Measurements from ENCODE around the gene AKR7A3. TPM values are rescaled to one million over a fixed set of nuclear protein-coding genes. Genes with fewer than 3 reads are reported as not detected.
A peak's percentile ranks its signal among the peaks of the same experiment; 100 is the strongest.

Gene AKR7A3
- total and polyA plus RNA-seq, 8 donors = 24.0 to 510 (median 145) TPM

DNA sequence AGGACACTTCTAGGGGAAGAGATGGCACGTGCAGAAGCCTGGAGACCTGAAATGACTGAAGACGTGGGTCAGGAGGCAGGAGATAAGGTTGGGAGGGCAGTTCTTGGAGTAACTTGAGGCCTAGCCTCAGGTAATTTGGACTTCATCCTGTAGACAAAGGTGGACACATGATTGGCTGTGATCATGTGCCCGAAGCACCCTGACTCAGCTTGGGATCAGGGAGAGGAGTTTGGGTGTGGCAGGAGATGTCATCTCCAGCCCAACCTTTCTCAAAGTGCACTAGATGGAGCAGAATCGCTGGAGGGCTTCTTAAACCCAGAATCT, 25.0 kb upstream of the AKR7A3 start:
- H3K27me3 ChIP-seq = no peaks in the 10 kb centered on the region
- DNase-seq = no peak
- WGBS, 5 donors = 83 to 87% (median 86%) methylated on average over 4 of the region's 4 CpGs
- H3K4me1 ChIP-seq = peaks cover 19 to 77% (median 59%) of the 10 kb centered on the region in 4 donors
- TF ChIP-seq POLR2A (IDR thresholded peaks at IDR 0.05) = no peak
- no peak for TF ChIP-seq CTCF (IDR thresholded peaks at IDR 0.05)
- TF ChIP-seq EP300 (IDR thresholded peaks at IDR 0.05) = no peak
- TF ChIP-seq POLR2AphosphoS5 (IDR thresholded peaks at IDR 0.05) = no peak
- H3K36me3 ChIP-seq = peaks cover 0 to 17% (median 11%) of the 10 kb centered on the region in 4 donors
- H3K27ac ChIP-seq = peak overlapping the region in 2 of 5 donors; percentile 91
- H3K9me3 ChIP-seq = no peaks in the 10 kb centered on the region
- peak overlapping the region in 1 of 4 donors; percentile 93 for H3K4me3 ChIP-seq
- intact Hi-C loops (cut with DNase I; ENCODE audit: low total_unique reads) = no loop called here

DNA sequence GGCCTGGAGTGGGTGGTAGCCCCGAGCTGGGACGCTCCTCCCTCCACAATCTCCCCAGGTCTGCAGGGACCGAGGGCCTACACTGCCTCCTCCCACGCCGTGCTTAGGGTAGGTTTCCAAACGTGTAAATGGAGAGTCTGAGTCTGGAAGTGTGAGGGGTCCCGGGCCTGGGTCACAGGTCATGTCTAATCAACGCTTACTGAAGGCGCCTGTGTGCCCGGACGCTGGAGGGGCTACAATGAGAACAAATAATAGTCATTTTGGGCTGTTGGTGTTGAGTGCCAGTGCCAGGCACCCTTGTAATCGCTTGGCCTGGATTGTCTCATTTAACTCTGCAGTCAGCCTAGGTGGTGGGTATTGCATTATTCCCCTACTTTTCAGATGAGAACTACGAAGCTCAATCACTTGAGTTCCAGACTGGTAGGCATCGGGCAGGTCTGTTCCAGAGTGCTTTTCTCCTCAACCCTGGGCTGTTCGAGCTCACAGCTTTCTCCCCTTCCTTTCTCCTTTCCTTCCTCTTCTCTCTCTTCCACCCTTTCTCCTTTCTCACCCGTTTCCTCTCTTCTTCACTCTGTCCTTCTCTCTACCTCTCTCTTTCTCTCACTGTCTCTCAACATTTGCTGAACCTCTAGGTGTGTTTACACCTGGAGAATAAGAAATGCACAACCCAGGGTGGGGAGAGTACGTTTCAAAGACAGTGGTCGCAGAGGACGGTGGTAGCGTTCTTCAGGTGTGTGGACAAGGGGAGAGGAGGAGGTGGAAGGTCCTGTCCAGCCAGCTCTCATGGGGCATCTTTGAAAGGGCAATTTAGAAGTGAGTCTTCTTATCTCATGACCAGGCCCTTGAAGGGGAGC, 24.4 kb upstream of the AKR7A3 start:
- Histone ChIP-seq H3K4me3 (peak overlapping the region; percentile 67 to 93 (median 88)), H3K27me3 (no peaks in the 10 kb centered on the region), H3K36me3 (peaks cover 3 to 17% (median 10%) of the 10 kb centered on the region in 4 donors), H3K4me1 (peaks cover 19 to 77% (median 59%) of the 10 kb centered on the region in 4 donors), H3K9me3 (no peaks in the 10 kb centered on the region), H3K27ac (peak overlapping the region; percentile 87 to 95 (median 91))
- intact Hi-C loops (cut with DNase I; ENCODE audit: low total_unique reads) = no loop called here
- no peak for TF ChIP-seq POLR2A (IDR thresholded peaks at IDR 0.05)
- TF ChIP-seq POLR2AphosphoS5 (IDR thresholded peaks at IDR 0.05) = no peak
- TF ChIP-seq EP300 (IDR thresholded peaks at IDR 0.05) = no peak
- no peak for TF ChIP-seq CTCF (IDR thresholded peaks at IDR 0.05)
- WGBS, 5 donors = 31 to 44% (median 34%) methylated on average over 17 to 20 of the region's 20 CpGs
- DNase-seq = no peak

DNA sequence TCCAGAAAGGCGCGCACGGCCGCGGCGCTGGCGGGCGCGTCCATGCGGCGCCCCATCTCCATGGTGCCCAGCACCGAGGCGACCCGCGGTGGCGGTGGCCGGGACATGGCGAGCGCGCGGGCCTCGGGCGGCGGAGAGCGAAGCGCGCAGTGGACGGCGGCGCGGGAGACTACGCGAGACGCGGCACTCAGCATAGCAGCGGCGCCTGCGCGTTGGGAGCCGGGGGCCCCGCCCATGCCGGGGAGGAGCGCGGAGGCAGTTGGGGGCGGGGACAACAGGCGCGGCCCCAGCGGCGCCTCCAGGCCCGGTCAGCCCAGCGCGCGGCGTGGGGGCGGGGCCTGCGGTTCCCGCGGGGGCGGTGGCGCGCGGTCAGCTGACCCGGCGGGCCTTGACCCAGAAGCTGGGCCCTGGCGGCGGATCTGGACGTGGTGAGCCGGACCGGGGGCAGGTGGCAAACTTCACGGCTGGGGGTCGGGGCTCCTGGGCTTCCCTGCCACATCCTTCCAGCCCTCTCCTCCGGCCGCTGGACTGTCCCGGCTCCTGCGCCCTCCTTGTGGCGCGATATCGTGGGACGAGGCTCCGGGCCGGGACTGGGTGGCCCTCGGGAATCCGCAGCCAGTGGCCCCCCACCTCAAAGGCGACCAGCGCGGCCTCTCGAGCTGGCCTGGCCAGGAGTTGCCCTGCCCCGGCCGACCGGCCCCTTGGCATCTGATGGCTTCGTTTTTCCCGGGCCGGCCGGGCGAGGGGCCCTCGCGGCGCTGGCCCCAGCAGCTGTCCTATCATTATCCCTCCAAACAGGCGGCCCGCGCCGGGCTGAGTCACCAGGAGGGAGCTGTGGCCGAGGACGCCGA, 23.6 kb upstream of the AKR7A3 start, which contains the start of the genes AKR7A2 and SLC66A1:
TSS of gene AKR7A2 (minus strand) at position 214 of the 851 bp plus-strand sequence. CDS start at position 194, 20 bp downstream.
TSS of gene SLC66A1 (plus strand) at position 396 of the 851 bp plus-strand sequence. CDS start 5,352 bp downstream, outside the sequence.
- peak within 1 kb of the TSS; percentile 87 to 95 (median 91) for H3K27ac ChIP-seq
- H3K4me1 ChIP-seq = peaks cover 19 to 74% (median 57%) of the 10 kb centered on the region in 4 donors
- no peaks in the 10 kb centered on the region for H3K9me3 ChIP-seq
- H3K27me3 ChIP-seq = no peaks in the 10 kb centered on the region
- peak; percentile 96 to 98 for DNase-seq
- intact Hi-C loops (cut with DNase I; ENCODE audit: low total_unique reads) = no loop called here
- H3K4me3 ChIP-seq = peak within 1 kb of the TSS; percentile 67 to 93 (median 88)
- TF ChIP-seq CTCF (IDR thresholded peaks at IDR 0.05) (peak in 2 of 7 experiments; percentile 27 to 29), POLR2A (IDR thresholded peaks at IDR 0.05) (no peak), EP300 (IDR thresholded peaks at IDR 0.05) (no peak), POLR2AphosphoS5 (IDR thresholded peaks at IDR 0.05) (peak; percentile 45 to 89 (median 87))
- peaks cover 12 to 17% (median 13%) of the 10 kb centered on the region in 4 donors for H3K36me3 ChIP-seq
- WGBS, 5 donors = 0 to 1% (median 0%) methylated on average over 19 to 105 of the region's 105 CpGs

DNA sequence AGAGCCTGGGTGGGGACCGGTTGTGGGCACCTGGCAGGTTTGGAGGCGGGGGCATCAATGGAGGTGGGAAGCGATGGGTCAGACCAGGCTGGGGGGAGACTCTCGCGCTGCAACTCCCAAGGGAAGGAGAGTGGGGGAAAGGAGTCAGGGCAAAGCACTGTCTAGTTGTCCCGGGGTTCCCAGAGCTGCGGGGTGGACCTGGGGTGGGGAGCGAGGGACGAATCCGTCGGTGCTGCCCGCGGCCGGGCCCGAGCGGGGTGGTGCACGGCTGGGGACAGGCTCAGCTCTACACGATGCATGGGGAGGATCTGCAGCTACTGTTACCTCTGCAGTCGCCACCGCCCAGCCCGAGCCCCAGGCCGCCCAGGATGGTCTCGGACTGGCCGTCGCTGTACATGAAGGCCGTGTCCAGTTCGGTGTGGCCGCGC, 22.9 kb upstream of the AKR7A3 start:
- Histone ChIP-seq H3K36me3 (peaks cover 18 to 22% (median 20%) of the 10 kb centered on the region in 4 donors), H3K27ac (peak overlapping the region; percentile 76 to 95 (median 91)), H3K4me1 (peaks cover 19 to 73% (median 56%) of the 10 kb centered on the region in 4 donors), H3K9me3 (no peaks in the 10 kb centered on the region), H3K27me3 (no peaks in the 10 kb centered on the region), H3K4me3 (peak overlapping the region; percentile 67 to 93 (median 88))
- WGBS, 5 donors = 1 to 2% (median 1%) methylated on average over 5 to 29 of the region's 29 CpGs
- TF ChIP-seq CTCF (IDR thresholded peaks at IDR 0.05) = no peak
- no peak for TF ChIP-seq POLR2A (IDR thresholded peaks at IDR 0.05)
- TF ChIP-seq EP300 (IDR thresholded peaks at IDR 0.05) = no peak
- no peak for TF ChIP-seq POLR2AphosphoS5 (IDR thresholded peaks at IDR 0.05)
- DNase-seq = no peak
- intact Hi-C loops (cut with DNase I; ENCODE audit: low total_unique reads) = no loop called here
